BE2C (cell line): ENCODE data around the gene PPP1R9A.

Experiments
- DNase-seq: peaks from one replicate; pipeline ENCODE4 v3.0.0-alpha.2; 2020
- H3K27me3 ChIP-seq: fragments of 250-450 bp; sonication (Bioruptor Pico); 2 replicates; pipeline ENCODE4 v1.5.1; 2020; ENCODE audit warnings: mild to moderate bottlenecking
- H3K36me3 ChIP-seq: fragments of 250-450 bp; sonication (Bioruptor Pico); 2 replicates; pipeline ENCODE4 v1.5.1; 2020; ENCODE audit warnings: mild to moderate bottlenecking
- H3K4me1 ChIP-seq: fragments of 250-450 bp; sonication (Bioruptor Pico); 2 replicates; pipeline ENCODE4 v1.5.1; 2020
- H3K4me3 ChIP-seq: 2 replicates; pipeline ENCODE4 v1.5.1; 2011; ENCODE audit warnings: low read depth, low read length
- H3K9me3 ChIP-seq: fragments of 250-450 bp; sonication (Bioruptor Pico); 2 replicates; pipeline ENCODE4 v1.5.1; 2020
- CTCF ChIP-seq: IDR thresholded peaks from 2 replicates; pipeline ENCODE4 v1.5.1; 2012; ENCODE audit warnings: mild to moderate bottlenecking, low read depth, low read length

PPP1R9A gene

GRCh38 chr7:95279417-95279816 lies 372.0 kb downstream of the PPP1R9A start:
- Histone ChIP-seq H3K4me3 (no peak overlapping the region), H3K36me3 (no peaks in the 10 kb centered on the region), H3K4me1 (no peaks in the 10 kb centered on the region), H3K27me3 (no peaks in the 10 kb centered on the region), H3K9me3 (no peaks in the 10 kb centered on the region)
- TF ChIP-seq CTCF: no peak
- no peak for DNase-seq

- Histone ChIP-seq H3K4me3 (no peak overlapping the region), H3K36me3 (no peaks in the 10 kb centered on the region), H3K9me3 (no peaks in the 10 kb centered on the region), H3K27me3 (0 out of 2 replicates have a peak, but pooled peaks cover 6% of the 10 kb centered on the region), H3K4me1 (no peaks in the 10 kb centered on the region)
- no peak for TF ChIP-seq CTCF
- no peak for DNase-seq
Observed at GRCh38 chr7:95286096-95286495, 378.7 kb downstream of the PPP1R9A start.

GRCh38 chr7:95290166-95290830 lies 382.9 kb downstream of the PPP1R9A start:
- no peak for DNase-seq
- Histone ChIP-seq H3K4me1 (no peaks in the 10 kb centered on the region), H3K4me3 (no peak overlapping the region), H3K36me3 (no peaks in the 10 kb centered on the region), H3K27me3 (0 out of 2 replicates have a peak, but pooled peaks cover 7% of the 10 kb centered on the region), H3K9me3 (no peaks in the 10 kb centered on the region)
- TF ChIP-seq CTCF: no peak

GRCh38 chr7:95295397-95295796 lies 388.0 kb downstream of the PPP1R9A start:
- Histone ChIP-seq H3K4me1 (no peaks in the 10 kb centered on the region), H3K36me3 (no peaks in the 10 kb centered on the region), H3K9me3 (no peaks in the 10 kb centered on the region), H3K27me3 (0 out of 2 replicates have a peak, but pooled peaks cover 7% of the 10 kb centered on the region), H3K4me3 (no peak overlapping the region)
- TF ChIP-seq CTCF: no peak
- DNase-seq: no peak

- Histone ChIP-seq H3K9me3 (no peaks in the 10 kb centered on the region), H3K27me3 (no peaks in the 10 kb centered on the region), H3K36me3 (no peaks in the 10 kb centered on the region), H3K4me1 (no peaks in the 10 kb centered on the region), H3K4me3 (no peak overlapping the region)
- no peak for TF ChIP-seq CTCF
- no peak for DNase-seq
Observed at GRCh38 chr7:95296456-95296855, 389.1 kb downstream of the PPP1R9A start.

- DNase-seq: no peak
- Histone ChIP-seq H3K9me3 (no peaks in the 10 kb centered on the region), H3K36me3 (no peaks in the 10 kb centered on the region), H3K27me3 (no peaks in the 10 kb centered on the region), H3K4me1 (no peaks in the 10 kb centered on the region), H3K4me3 (no peak overlapping the region)
- TF ChIP-seq CTCF: no peak
Observed at GRCh38 chr7:95297041-95297440, 389.6 kb downstream of the PPP1R9A start.
